Glomerular endothelial cell (primary cell): ENCODE results near the gene BAIAP3. TPM values are rescaled to one million over a fixed set of nuclear protein-coding genes. Genes with fewer than 3 reads are reported as not detected.

Source experiments
- DNase-seq: peaks from one replicate; pipeline ENCODE4 v3.0.0-alpha.2; 2011; ENCODE audit warnings: low read depth, low spot score; ENCODE audit errors: extremely low read depth
- total RNA-seq: library from RNA; depleted of rRNA; stranded (reverse); fragments of >200 nt; gene quantifications from 2 replicates; pipeline ENCODE4 v1.2.3, GENCODE V29; 2015

Gene BAIAP3
- total RNA-seq, 1 donor from 2014 or later = 1.1 TPM

DNA sequence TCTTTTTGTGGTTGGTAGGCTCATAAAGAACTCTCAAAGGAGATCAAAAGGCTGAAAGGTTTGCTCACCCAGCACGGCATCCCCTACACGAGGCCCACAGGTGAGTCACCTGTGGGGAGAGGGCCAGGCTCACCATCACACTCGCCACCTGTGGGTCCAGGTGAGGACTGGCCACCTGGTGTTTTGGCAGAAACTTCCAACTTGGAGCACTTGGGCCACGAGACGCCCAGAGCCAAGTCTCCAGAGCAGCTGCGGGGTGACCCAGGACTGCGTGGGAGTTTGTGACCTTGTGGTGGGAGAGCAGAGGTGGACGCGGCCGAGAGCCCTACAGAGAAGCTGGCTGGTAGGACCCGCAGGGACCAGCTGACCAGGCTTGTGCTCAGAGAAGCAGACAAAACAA is 29.4 kb downstream of the BAIAP3 start:
- no peak for DNase-seq

DNA sequence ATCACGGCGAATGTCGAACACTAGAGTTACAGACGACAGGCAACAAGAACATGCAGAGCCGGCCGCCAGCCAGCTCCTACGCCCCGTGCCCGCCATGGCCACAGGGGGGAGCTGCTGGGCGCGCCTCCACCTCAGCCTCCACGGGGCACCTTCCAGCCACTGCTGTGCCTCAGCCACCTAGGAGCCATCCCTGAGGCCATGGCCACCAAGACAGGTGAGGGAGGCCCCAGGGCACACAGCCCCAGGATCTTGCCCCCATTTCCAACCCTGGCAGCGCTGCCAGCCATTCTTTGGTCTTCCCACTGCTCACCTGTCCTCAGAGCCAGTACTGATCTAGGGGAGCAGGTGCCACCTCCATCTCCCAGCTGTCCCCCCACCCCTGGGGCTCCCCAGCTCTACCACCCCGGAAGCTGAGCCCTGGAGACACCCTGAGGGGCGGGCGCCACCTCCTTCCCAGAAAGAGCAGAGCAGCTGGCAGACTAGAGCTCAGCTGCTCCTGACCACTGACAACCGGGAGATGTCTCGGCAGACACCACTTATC is 30.1 kb downstream of the BAIAP3 start:
- DNase-seq = no peak

DNA sequence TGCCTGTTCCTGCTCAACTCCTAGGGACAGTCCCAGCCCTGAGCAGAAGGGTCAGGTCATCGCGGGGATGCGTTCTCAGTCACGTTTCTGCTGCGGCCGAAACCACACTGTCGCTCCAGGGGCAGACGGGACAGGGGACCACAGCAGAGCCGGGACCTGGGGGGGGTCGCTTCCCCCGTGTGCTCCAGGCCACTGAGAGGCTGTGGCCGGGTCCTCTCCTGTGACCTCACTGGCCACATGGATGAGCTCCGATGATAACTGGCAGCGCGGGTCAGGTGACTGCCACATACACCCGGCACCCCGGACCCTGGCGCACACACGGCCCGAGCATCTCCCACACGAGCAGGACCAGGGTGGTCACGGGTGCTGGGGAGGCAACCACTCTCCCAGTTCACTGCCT is 31.1 kb downstream of the BAIAP3 start:
- no peak for DNase-seq

- no peak for DNase-seq
These were observed 32.7 kb downstream of the BAIAP3 start for GRCh38 chr16:1366060-1366711.

- no peak for DNase-seq
These were observed 33.4 kb downstream of the BAIAP3 start for GRCh38 chr16:1366712-1367299.

DNA sequence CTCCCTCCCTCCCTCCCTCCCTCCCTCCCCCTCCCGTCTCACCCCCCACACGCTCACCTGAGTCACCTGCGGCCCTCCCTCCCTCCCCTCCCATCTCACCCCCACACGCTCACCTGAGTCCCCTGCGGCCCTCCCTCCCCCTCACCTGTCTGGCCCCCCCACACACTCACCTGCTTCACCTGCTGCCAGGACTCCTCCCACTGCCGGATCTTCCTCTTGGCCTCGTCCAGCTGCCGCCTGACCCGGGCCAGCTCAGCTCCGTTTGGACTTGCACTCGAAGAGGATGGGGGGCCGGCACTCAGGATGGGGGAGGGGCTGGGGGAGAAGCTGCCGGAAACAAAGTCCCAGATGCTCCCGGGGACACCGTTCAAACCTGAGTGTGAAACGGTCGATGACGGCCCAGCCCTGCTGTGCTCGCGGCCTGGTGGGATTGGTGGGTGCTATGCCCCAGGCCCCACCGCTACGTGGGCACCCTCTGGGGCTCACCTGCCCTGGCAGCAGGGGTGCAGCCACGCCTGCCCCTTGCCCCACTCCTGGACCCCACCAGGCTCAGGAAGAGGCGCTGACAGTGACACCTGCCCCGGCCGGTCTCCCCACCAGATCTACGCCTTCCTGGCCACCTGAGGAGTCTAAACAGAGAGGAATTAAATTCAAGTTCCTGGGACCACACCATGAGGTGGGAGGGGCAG is 34.2 kb downstream of the BAIAP3 start:
- DNase-seq = no peak

- DNase-seq = no peak
These were observed 37.9 kb downstream of the BAIAP3 start for GRCh38 chr16:1371054-1371978.

DNA sequence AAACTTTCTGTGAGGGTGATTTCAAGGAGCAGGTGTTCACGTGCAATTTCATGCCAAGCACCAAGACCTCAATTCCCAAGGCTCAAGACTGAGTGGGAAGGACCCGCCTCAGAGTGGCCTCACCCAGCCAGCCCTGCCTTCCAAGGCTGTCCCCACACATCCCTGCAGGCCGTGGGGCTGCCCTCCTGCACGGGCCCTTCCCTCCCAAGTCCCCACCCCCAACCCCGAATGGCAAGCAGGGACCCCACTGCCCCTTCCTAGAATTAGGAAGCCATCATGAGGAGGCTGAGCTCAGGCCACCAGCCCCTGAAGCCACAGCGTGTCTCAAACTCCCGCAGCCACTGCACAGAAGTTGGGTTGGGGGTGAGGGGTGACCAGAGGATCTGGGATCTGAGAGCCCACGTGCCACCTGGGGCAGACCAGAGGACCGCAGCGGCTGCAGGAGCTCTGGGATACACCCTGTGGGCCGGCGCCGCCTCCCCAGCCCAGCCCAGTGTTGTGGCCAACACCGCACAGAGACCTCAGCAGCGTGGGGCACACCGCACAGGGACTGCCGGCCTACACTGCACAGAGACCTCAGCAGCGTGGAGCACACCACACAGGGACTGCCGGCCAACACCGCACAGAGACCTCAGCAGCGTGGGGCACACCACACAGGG is 39.0 kb downstream of the BAIAP3 start:
- DNase-seq = no peak

GRCh38 chr16:1374418-1375297 is 41.2 kb downstream of the BAIAP3 start:
- DNase-seq = no peak

- no peak for DNase-seq
These were observed 41.8 kb downstream of the BAIAP3 start for GRCh38 chr16:1375298-1375640.

DNA sequence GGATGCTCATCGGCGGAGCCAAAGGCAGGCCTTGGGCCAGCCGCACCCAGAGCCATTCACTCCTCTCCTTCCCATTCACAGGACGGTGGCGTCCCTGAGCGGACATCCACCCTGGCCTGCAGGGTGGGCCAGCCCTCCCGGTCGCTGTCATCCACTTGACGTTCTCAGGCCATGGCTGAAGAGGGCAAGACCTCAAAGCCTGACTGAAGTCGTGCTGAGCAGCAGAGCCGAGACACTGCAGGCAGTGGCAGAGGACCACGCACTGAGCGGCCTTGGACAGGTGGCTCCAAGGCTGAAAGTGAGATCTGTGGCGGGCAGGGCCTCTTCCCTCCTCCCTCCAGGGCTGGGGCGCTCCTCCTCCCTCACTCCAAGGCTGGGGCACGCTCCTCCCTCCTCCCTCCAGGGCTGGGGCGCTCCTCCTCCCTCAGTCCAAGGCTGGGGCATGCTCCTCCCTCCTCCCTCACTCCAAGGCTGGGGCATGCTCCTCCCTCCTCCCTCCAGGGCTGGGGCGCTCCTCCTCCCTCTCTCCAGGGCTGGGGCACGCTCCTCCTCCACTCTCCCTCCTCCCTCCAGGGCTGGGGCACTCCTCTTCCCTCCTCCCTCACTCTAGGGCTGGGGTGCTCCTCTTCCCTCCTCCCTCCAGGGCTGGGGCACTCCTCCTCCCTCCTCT is 42.4 kb downstream of the BAIAP3 start:
- DNase-seq = no peak

DNA sequence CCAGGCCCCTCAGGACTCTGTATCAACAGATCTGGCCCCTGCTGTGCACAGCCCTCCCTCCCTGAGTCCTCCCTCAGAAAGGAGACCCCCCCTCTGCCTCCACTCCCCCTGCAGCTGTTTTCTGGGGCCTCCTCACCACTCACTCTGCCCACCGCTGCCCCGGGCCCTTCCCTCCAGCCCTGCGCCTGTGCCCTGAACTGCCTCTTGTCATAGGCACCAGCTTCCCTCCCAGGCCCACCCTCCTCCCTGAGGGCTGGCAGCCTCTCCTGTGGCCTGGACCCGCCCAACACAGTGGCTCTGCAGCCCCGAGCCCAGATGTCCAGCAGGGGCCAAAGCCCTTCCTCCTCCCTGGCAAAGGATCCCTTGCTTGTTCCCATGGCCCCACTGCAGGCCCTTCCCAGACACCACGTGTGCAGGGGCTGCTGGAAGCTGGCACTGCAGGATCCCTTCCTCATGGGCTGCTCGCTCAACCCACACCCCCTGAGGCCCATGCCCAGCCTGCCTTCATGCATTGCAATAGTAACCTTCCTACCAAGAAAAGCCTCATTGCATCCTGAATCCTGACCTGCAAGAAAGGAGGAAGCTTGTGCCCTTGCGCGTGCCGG is 44.1 kb downstream of the BAIAP3 start:
- DNase-seq = no peak

DNA sequence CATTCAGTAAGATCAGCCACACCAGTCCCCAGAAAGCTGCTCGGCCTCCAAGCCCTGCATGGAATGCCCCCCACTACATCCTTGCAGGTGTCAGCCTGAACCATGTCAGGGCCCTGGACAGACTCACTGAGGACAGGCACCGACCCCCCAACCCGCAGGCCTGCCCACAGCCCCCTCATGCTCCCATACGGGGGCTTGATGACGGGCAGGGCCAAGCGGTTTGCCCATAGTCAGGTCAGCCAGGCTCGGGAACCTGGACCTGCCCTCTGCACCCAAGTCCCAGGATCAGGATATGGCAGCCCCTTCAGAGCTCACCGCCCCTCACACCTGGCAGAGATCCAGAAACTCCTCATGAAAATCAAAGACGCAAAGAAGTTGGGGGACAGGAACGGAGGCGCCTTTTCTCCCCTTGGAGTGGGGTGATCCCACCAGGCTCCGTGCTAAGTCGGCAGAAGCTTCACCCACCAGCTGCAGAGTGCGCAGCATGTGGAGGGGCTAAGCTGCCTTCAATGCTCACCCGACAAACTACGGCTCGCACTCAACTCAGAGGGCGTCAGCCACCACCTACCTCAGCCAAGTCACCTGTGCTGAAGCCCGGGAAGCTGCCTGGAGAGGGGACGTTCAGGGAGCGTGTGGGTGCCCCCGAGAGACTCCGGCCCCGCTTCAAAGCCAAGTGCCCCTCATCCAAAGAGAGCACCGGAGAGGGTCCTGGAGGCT is 44.8 kb downstream of the BAIAP3 start:
- no peak for DNase-seq

- DNase-seq = no peak
These were observed 45.4 kb downstream of the BAIAP3 start for GRCh38 chr16:1378804-1379303.

- DNase-seq = no peak
These were observed 46.0 kb downstream of the BAIAP3 start for GRCh38 chr16:1379304-1380076.

DNA sequence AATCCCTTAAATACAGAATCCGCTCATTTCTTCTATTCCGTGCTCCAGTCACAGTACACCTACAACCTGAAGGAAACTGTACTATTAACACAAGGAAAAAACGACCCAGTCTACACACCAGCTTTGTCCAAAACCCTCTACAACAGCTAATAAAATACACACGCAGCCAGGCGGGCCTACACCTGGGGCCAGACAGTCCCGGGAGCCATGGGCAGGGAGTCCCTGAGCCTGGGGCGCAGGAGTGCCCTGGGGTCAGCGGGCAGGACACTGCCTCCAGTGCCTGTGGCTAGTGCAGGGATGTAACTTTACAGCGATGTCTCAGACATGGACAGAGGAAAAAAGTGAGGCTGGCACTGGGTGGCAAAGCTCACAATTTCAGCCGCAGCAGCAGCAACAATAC is 46.8 kb downstream of the BAIAP3 start:
- no peak for DNase-seq
